AG10803 (cell line): ENCODE results near the gene CTSW.

ENCODE experiments used
- DNase-seq: peaks from one replicate; pipeline ENCODE4 v3.0.0; 2010; ENCODE audit warnings: low read depth
- H3K4me3 ChIP-seq: 2 replicates; pipeline ENCODE4 v1.5.1; 2011; ENCODE audit warnings: mild to moderate bottlenecking, low read length, control low read depth
- TF ChIP-seq, protein P1 (sequence below): conservative IDR thresholded peaks from 2 replicates; pipeline ENCODE4 v1.5.1; 2011; ENCODE audit warnings: mild to moderate bottlenecking, low read length, control low read depth, inconsistent platforms

The CTSW gene

GRCh38 chr11:65919573-65920371, 40.1 kb downstream of the CTSW start:
- no peak for DNase-seq
- H3K4me3 ChIP-seq: peak overlapping the region; percentile 78
- TF ChIP-seq, protein P1, sequence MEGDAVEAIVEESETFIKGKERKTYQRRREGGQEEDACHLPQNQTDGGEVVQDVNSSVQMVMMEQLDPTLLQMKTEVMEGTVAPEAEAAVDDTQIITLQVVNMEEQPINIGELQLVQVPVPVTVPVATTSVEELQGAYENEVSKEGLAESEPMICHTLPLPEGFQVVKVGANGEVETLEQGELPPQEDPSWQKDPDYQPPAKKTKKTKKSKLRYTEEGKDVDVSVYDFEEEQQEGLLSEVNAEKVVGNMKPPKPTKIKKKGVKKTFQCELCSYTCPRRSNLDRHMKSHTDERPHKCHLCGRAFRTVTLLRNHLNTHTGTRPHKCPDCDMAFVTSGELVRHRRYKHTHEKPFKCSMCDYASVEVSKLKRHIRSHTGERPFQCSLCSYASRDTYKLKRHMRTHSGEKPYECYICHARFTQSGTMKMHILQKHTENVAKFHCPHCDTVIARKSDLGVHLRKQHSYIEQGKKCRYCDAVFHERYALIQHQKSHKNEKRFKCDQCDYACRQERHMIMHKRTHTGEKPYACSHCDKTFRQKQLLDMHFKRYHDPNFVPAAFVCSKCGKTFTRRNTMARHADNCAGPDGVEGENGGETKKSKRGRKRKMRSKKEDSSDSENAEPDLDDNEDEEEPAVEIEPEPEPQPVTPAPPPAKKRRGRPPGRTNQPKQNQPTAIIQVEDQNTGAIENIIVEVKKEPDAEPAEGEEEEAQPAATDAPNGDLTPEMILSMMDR: no peak

DNA sequence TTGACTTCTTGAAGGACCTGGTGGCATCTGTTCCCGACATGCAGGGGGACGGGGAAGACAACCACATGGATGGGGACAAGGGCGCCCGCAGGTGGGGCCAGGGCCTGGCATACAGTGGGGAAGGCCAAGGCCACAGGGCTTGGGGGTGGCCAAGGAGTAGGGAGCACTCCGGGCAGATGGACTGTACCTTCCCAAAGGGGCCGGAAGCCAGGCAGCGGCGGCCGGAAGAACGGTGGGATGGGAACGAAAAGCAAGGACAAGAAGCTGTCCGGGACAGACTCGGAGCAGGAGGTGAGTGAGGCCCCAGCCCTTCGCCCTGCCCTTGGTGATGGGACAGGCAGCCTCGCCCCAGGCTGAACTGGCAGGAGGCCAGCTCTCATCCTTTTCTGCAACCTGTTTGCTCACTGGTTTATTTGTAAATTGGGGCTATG, 40.8 kb downstream of the CTSW start:
- DNase-seq: no peak
- TF ChIP-seq, protein P1: no peak
- H3K4me3 ChIP-seq: peak overlapping the region; percentile 78

- TF ChIP-seq, protein P1: no peak
- DNase-seq: no peak
- H3K4me3 ChIP-seq: peak overlapping the region; percentile 78
These were observed 41.5 kb downstream of the CTSW start for GRCh38 chr11:65921033-65921555.

DNA sequence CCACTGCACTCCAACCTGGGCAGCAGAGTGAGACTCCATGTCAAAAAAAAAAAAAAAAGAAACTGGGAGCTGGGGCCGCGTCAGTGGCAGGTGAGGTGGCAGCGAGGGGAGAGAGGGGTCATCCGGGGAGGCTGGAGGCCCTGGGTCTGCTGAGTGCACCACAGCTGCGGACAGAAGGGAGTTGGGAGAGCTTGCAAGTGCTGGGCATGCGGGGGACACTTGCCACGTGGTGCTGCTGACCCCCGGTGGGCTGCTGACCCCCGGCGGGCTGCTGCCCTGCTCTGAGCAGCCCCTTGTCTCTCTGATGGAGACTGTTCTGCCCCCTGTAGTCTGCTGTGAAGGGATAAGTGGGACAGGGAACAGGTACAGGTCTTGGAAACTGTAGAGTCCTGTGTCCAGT, 42.2 kb downstream of the CTSW start:
- H3K4me3 ChIP-seq: no peak overlapping the region
- TF ChIP-seq, protein P1: no peak
- DNase-seq: no peak

- no peak for DNase-seq
- TF ChIP-seq, protein P1: no peak
- no peak overlapping the region for H3K4me3 ChIP-seq
These were observed 42.9 kb downstream of the CTSW start for GRCh38 chr11:65922565-65922964.

DNA sequence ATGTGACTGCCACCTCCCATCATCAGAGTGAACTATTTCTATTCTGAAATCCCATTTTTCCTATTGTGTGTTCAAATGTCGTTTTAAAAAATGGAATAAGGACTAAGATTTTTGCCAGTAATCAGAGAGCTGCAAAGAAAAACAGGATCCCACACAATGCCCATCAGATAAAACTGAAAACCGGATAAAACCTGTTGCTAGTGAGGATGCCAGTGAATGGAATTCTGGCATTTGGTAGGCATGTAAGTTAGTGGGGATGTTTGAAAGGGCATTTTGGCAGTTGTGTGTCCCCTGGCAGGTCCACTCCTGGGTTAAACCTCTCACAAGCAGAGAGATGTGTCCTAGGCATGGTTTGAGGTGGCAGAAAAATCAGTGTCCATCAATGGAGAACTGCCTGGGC, 45.8 kb downstream of the CTSW start:
- TF ChIP-seq, protein P1: no peak
- no peak for DNase-seq
- H3K4me3 ChIP-seq: no peak overlapping the region

- H3K4me3 ChIP-seq: no peak overlapping the region
- TF ChIP-seq, protein P1: no peak
- peak; percentile 26 for DNase-seq
These were observed 48.3 kb downstream of the CTSW start for GRCh38 chr11:65927904-65928397.
